Loucy (cell line): ENCODE data around the gene TTC8.
A peak's percentile ranks its signal among the peaks of the same experiment; 100 is the strongest.

Experiments
- H2AFZ ChIP-seq: fragments of 200-600 bp; sonication (generic); 2 replicates; pipeline ENCODE4 v1.6.0; 2016; ENCODE audit warnings: antibody characterized with exemption, mild to moderate bottlenecking, low read length, moderate library complexity
- H3F3A ChIP-seq: fragments of 200-600 bp; 2 replicates; pipeline ENCODE4 v1.6.0; 2016; ENCODE audit warnings: antibody characterized with exemption, low read depth, mild to moderate bottlenecking
- H3K27me3 ChIP-seq: fragments of 200-600 bp; sonication (generic); 2 replicates; pipeline ENCODE4 v1.6.1; 2014; ENCODE audit warnings: low read length, mild to moderate bottlenecking; ENCODE audit not compliant: insufficient read depth, poor library complexity, severe bottlenecking
- H3K36me3 ChIP-seq: fragments of 200-600 bp; sonication (generic); 2 replicates; pipeline ENCODE4 v1.6.1; 2016; ENCODE audit warnings: low read length; ENCODE audit not compliant: insufficient read depth
- H3K4me1 ChIP-seq: fragments of 200-600 bp; sonication (generic); 2 replicates; pipeline ENCODE4 v1.5.1; 2014; ENCODE audit warnings: low read length, mild to moderate bottlenecking; ENCODE audit not compliant: insufficient read depth, poor library complexity, severe bottlenecking
- H3K4me2 ChIP-seq: fragments of 200-600 bp; sonication (generic); 2 replicates; pipeline ENCODE4 v1.6.0; 2014; ENCODE audit warnings: antibody characterized with exemption, low read length, low read depth, mild to moderate bottlenecking; ENCODE audit not compliant: poor library complexity, severe bottlenecking
- H3K4me3 ChIP-seq: fragments of 200-600 bp; sonication (generic); 2 replicates; pipeline ENCODE4 v1.5.1; 2014; ENCODE audit warnings: low read length, mild to moderate bottlenecking, mixed read lengths; ENCODE audit not compliant: poor library complexity, severe bottlenecking
- H3K79me2 ChIP-seq: fragments of 200-600 bp; sonication (generic); 2 replicates; pipeline ENCODE4 v1.6.1; 2014; ENCODE audit warnings: low read length; ENCODE audit not compliant: insufficient read depth
- H3K9ac ChIP-seq: fragments of 200-600 bp; sonication (generic); 2 replicates; pipeline ENCODE4 v1.6.0; 2014; ENCODE audit warnings: mild to moderate bottlenecking, low read depth, low read length, moderate library complexity; ENCODE audit not compliant: poor library complexity, severe bottlenecking
- H3K9me2 ChIP-seq: fragments of 200-600 bp; sonication (generic); replicated peaks from 2 replicates; pipeline ENCODE4 v1.6.1; 2016; ENCODE audit warnings: low read depth, low read length, mixed read lengths
- H3K9me3 ChIP-seq: fragments of 200-600 bp; sonication (generic); 2 replicates; pipeline ENCODE4 v1.6.1; 2014; ENCODE audit warnings: mild to moderate bottlenecking, antibody characterized with exemption, low read length, low read depth; ENCODE audit not compliant: insufficient read depth
- H4K20me1 ChIP-seq: fragments of 200-600 bp; sonication (generic); 2 replicates; pipeline ENCODE4 v1.6.0; 2014; ENCODE audit warnings: antibody characterized with exemption, low read length, mild to moderate bottlenecking; ENCODE audit not compliant: insufficient read depth, poor library complexity, severe bottlenecking
- CTCF ChIP-seq: fragments of 200-600 bp; sonication (generic); conservative IDR thresholded peaks from 2 replicates; pipeline ENCODE4 v1.5.1; 2014; ENCODE audit warnings: mild to moderate bottlenecking, antibody characterized with exemption, low read length
- EZH2phosphoT487 ChIP-seq: fragments of 200-600 bp; IDR thresholded peaks from 2 replicates; pipeline ENCODE4 v1.6.1; 2018; ENCODE audit warnings: antibody characterized with exemption, mild to moderate bottlenecking, moderate library complexity, borderline replicate concordance

The TTC8 gene

GRCh38 chr14:88868558-88869159, 44.2 kb downstream of the TTC8 start:
- no peak overlapping the region for H2AFZ ChIP-seq
- H3F3A ChIP-seq: no peaks in the 10 kb centered on the region
- H3K4me1 ChIP-seq: no peaks in the 10 kb centered on the region
- H3K9me3 ChIP-seq: no peaks in the 10 kb centered on the region
- TF ChIP-seq CTCF: peak; percentile 71
- no peak for TF ChIP-seq EZH2phosphoT487
- H3K79me2 ChIP-seq: no peaks in the 10 kb centered on the region
- H3K36me3 ChIP-seq: no peaks in the 10 kb centered on the region
- no peak overlapping the region for H3K4me3 ChIP-seq
- no peaks in the 10 kb centered on the region for H3K9me2 ChIP-seq
- no peak overlapping the region for H3K9ac ChIP-seq
- no peak overlapping the region for H3K4me2 ChIP-seq
- no peaks in the 10 kb centered on the region for H3K27me3 ChIP-seq
- no peaks in the 10 kb centered on the region for H4K20me1 ChIP-seq

- Histone ChIP-seq H2AFZ (no peak overlapping the region), H3F3A (no peaks in the 10 kb centered on the region), H3K9ac (no peak overlapping the region), H3K4me2 (no peak overlapping the region), H3K36me3 (no peaks in the 10 kb centered on the region), H3K9me2 (no peaks in the 10 kb centered on the region), H3K27me3 (no peaks in the 10 kb centered on the region), H3K79me2 (no peaks in the 10 kb centered on the region), H4K20me1 (no peaks in the 10 kb centered on the region), H3K4me3 (no peak overlapping the region), H3K4me1 (no peaks in the 10 kb centered on the region), H3K9me3 (no peaks in the 10 kb centered on the region)
- TF ChIP-seq CTCF (no peak), EZH2phosphoT487 (no peak)
Measured at GRCh38 chr14:88870777-88871176, 46.3 kb downstream of the TTC8 start.

GRCh38 chr14:88871429-88871828, 47.0 kb downstream of the TTC8 start:
- no peaks in the 10 kb centered on the region for H3K9me2 ChIP-seq
- no peak overlapping the region for H3K4me3 ChIP-seq
- no peaks in the 10 kb centered on the region for H3K79me2 ChIP-seq
- no peak overlapping the region for H3K9ac ChIP-seq
- no peaks in the 10 kb centered on the region for H3K36me3 ChIP-seq
- H3K4me2 ChIP-seq: no peak overlapping the region
- H4K20me1 ChIP-seq: no peaks in the 10 kb centered on the region
- H3K27me3 ChIP-seq: no peaks in the 10 kb centered on the region
- no peak overlapping the region for H2AFZ ChIP-seq
- no peaks in the 10 kb centered on the region for H3K4me1 ChIP-seq
- TF ChIP-seq EZH2phosphoT487 (no peak), CTCF (no peak)
- no peaks in the 10 kb centered on the region for H3F3A ChIP-seq
- no peaks in the 10 kb centered on the region for H3K9me3 ChIP-seq
